Epithelial cell of esophagus (primary cell): Measurements from ENCODE around the gene NIBAN1.

Experiments
- DNase-seq: peaks from one replicate; pipeline ENCODE4 v3.0.0; 2010; ENCODE audit warnings: low read depth
- H3K4me3 ChIP-seq: 2 replicates; pipeline ENCODE4 v1.5.1; 2011; ENCODE audit warnings: mild to moderate bottlenecking, low read length, control low read depth
- CTCF ChIP-seq: IDR thresholded peaks from 2 replicates; pipeline ENCODE4 v1.5.1; 2011; ENCODE audit warnings: low read depth, mild to moderate bottlenecking, low read length, control low read depth, inconsistent platforms; ENCODE audit not compliant: insufficient read depth; ENCODE audit errors: missing control alignments

The NIBAN1 gene

GRCh38 chr1:184941735-184942134 is 32.6 kb downstream of the NIBAN1 start:
- TF ChIP-seq CTCF: no peak
- DNase-seq: no peak
- no peak overlapping the region for H3K4me3 ChIP-seq

- TF ChIP-seq CTCF: no peak
- no peak overlapping the region for H3K4me3 ChIP-seq
- DNase-seq: no peak
These were observed 32.9 kb downstream of the NIBAN1 start for GRCh38 chr1:184941410-184941733.

GRCh38 chr1:184940694-184941409 is 33.5 kb downstream of the NIBAN1 start:
- no peak overlapping the region for H3K4me3 ChIP-seq

DNA sequence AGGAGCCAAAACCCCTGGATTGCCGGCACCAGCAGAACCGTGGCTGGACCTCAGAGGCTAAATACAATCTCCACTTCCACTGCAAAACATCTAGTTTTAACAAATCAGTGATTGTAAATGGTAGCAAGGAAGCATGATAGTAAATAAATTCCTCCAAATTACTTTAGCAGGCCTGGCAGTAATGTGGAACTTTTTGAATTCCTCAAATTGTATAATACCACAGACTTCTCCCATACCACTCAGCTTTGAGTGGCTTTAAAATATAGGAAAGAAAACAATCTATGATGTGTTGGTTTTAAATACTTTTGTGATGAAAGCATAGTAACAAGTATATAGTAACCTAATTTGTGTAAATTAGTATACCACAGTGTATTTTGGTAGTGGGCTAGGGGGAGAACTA is 34.1 kb downstream of the NIBAN1 start:
- no peak for DNase-seq
- no peak for TF ChIP-seq CTCF
- H3K4me3 ChIP-seq: no peak overlapping the region

More at GRCh38 chr1:184940694-184941409, 33.5 kb downstream of the NIBAN1 start:
- no peak for TF ChIP-seq CTCF
- DNase-seq: no peak

DNA sequence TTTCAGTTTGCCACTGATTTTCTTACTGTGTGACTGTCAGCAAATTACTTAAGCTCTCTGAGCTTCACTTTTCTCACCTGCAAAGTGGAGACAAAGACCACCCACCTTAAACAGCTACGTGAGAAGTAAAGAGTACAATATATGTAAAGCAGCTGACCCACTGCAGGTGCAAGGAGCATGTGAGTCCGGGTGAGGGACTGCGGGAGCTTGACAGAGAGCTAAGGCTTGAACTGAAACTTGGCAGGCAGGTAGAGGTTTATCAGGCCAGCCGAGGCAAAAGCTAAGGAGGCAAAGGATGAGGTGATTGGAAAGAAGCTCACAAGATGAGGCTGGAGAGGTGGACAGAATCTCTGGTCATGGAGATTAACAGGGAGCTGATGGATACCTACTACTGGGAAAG is 36.6 kb downstream of the NIBAN1 start:
- H3K4me3 ChIP-seq: no peak overlapping the region
- no peak for TF ChIP-seq CTCF
- DNase-seq: no peak

DNA sequence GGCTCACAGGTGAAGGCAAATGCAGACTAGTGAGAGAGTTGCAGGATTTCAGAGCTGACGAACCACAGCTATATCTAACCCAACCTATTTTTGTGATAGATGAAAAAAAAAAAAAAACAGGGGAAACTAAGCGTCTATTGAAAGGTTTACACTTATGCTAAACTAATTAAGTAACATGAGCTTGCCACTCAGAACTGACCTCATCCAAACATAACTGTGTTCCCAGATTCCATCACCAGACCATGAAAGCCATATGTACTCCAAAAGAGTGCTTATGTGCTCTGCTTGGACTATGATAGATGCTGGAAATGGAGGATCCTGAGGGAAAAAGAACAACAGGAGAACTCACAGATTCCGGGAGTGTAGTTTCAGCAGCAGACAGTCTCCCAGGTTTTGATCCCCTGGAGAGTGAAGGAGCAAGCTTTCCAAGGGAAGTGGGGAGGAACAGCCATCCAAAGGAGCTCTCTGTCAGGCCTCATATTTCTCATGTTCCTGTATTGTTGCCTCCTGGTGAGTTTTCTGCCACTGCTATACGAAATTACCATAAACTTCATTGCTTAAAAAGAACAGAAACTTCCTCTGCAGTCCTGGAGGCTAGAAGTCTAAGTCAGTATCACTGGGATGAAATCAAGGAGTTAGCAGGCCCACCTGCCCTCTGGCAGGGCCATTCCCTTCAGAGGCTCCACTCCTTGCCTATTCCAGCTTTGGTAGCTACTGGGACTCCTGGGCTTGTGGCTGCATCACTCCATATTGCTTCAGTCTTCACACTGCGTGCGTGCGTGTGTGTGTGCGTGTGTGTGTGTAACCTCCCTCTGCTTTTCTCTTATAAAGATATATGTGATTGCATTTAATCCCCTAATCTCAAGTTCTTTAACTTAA is 38.1 kb downstream of the NIBAN1 start:
- H3K4me3 ChIP-seq: no peak overlapping the region
- no peak for TF ChIP-seq CTCF
- no peak for DNase-seq
